Endothelial cell of umbilical vein (primary cell): ENCODE measurements around the gene RNGTT. TPM values are rescaled to one million over a fixed set of nuclear protein-coding genes. Genes with fewer than 3 reads are reported as not detected.
A peak's percentile ranks its signal among the peaks of the same experiment; 100 is the strongest.

Experiments used
- BruUV-seq: library from RNA; stranded (reverse); fragments of 400-500 nt; replicated peaks from 2 replicates; lab custom pipeline; 2021; lab: Mats Ljungman, UMichigan
- CTCF ChIA-PET: fragments of 300-600, 350-600 bp; sonication (Branson Sonifier 250); formaldehyde crosslinking; loops from one replicate; lab custom pipeline; 2021; ENCODE audit warnings: antibody characterized with exemption, inconsistent platforms; lab: Charles Lee
- POLR2A ChIA-PET: fragments of 300-600, 350-600 bp; sonication (Branson Sonifier 250); formaldehyde crosslinking; loops from one replicate; lab custom pipeline; 2021; ENCODE audit warnings: antibody characterized with exemption, inconsistent platforms; lab: Charles Lee
- DNase-seq: peaks from one replicate; pipeline ENCODE4 v3.0.0-alpha.2; 2011; ENCODE audit warnings: low read depth, low spot score
- FAIRE-seq: peaks from 2 replicates; lab custom pipeline; 2011; peaks lifted over from hg19 to GRCh38; lab: Jason Lieb, UNC
- H2AFZ ChIP-seq: 2 replicates; pipeline ENCODE4 v1.6.0; 2012; ENCODE audit warnings: low read depth, low read length, control low read depth, inconsistent platforms
- H3K27ac ChIP-seq: 2 replicates; pipeline ENCODE4 v1.5.1; 2011; ENCODE audit warnings: low read depth, mild to moderate bottlenecking, control low read depth, low read length, moderate library complexity; ENCODE audit not compliant: insufficient read depth
- H3K27me3 ChIP-seq, 2 experiments: 2 replicates each; pipeline versions ENCODE4 v1.6.0 to v1.6.1; 2011; ENCODE audit warnings: low read length in 2 of 2, mixed read lengths in 1 of 2; ENCODE audit not compliant: control insufficient read depth in 2 of 2, insufficient read depth in 2 of 2
- H3K36me3 ChIP-seq, 2 experiments: 2 replicates in 1 of 2; 3 replicates in 1 of 2; pipeline ENCODE4 v1.5.1; 2011; ENCODE audit warnings: low read length in 2 of 2, mild to moderate bottlenecking in 1 of 2, moderate library complexity in 1 of 2; ENCODE audit not compliant: control insufficient read depth in 2 of 2, insufficient read depth in 2 of 2; ENCODE audit errors: extremely low read depth in 1 of 2
- H3K4me1 ChIP-seq: 3 replicates; pipeline ENCODE4 v1.5.1; 2011; ENCODE audit warnings: mild to moderate bottlenecking, low read length; ENCODE audit not compliant: control insufficient read depth, insufficient read depth; ENCODE audit errors: extremely low read depth
- H3K4me2 ChIP-seq: 2 replicates; pipeline ENCODE4 v1.6.1; 2011; ENCODE audit warnings: low read length, control low read depth, mixed read lengths; ENCODE audit not compliant: insufficient read depth
- H3K4me3 ChIP-seq, 3 experiments: fragments of 200-600 bp in 1 of 3; sonication (generic), shearing (Covaris generic) in 1 of 3; replicated peaks in 1 of 3; 2 replicates each; pipeline ENCODE4 v1.5.1; 2011 to 2016; ENCODE audit warnings: control low read depth in 3 of 3, low read length in 3 of 3, mild to moderate bottlenecking in 2 of 3, inconsistent platforms in 1 of 3, low read depth in 1 of 3, moderate library complexity in 1 of 3; ENCODE audit not compliant: insufficient read depth in 1 of 3
- H3K79me2 ChIP-seq: 2 replicates; pipeline ENCODE4 v1.6.0; 2012; ENCODE audit warnings: low read length, inconsistent platforms; ENCODE audit not compliant: control insufficient read depth, insufficient read depth
- H3K9ac ChIP-seq: replicated peaks from 2 replicates; pipeline ENCODE3; 2011; ENCODE audit warnings: low read length, control low read depth; ENCODE audit not compliant: insufficient read depth; ENCODE audit errors: extremely low read depth
- H3K9me1 ChIP-seq: replicated peaks from 3 replicates; pipeline ENCODE4 v1.6.0; 2011; ENCODE audit warnings: mild to moderate bottlenecking, low read length; ENCODE audit not compliant: control insufficient read depth, insufficient read depth; ENCODE audit errors: extremely low read depth
- H3K9me3 ChIP-seq: replicated peaks from 2 replicates; pipeline ENCODE4 v1.5.1; 2012; ENCODE audit warnings: low read length, inconsistent platforms; ENCODE audit not compliant: control insufficient read depth, insufficient read depth
- H4K20me1 ChIP-seq: replicated peaks from 2 replicates; pipeline ENCODE3; 2011; ENCODE audit warnings: mild to moderate bottlenecking, low read length; ENCODE audit not compliant: control insufficient read depth, insufficient read depth; ENCODE audit errors: extremely low read depth
- FOS ChIP-seq: IDR thresholded peaks from 2 replicates; pipeline ENCODE4 v1.6.1; 2011; ENCODE audit warnings: mild to moderate bottlenecking, low read length, moderate library complexity, borderline replicate concordance; ENCODE audit not compliant: insufficient read depth
- GATA2 ChIP-seq: IDR thresholded peaks from 2 replicates; pipeline ENCODE4 v1.7.0; 2011; ENCODE audit warnings: low read depth, mild to moderate bottlenecking, moderate library complexity, mixed read lengths, low read length; ENCODE audit not compliant: insufficient read length, insufficient read depth
- JUN ChIP-seq: IDR thresholded peaks from 2 replicates; pipeline ENCODE4 v1.6.1; 2011; ENCODE audit warnings: borderline replicate concordance, low read depth; ENCODE audit not compliant: insufficient read length, insufficient read depth
- POLR2A ChIP-seq: IDR thresholded peaks from 2 replicates; pipeline ENCODE4 v1.6.1; 2012; ENCODE audit warnings: low read depth, mild to moderate bottlenecking, control low read depth, low read length
- dilution Hi-C: fragments of 300-500 bp; cut with MboI; formaldehyde crosslinking; loops from one replicate; pipeline ENCODE4 v1.15.0; 2019; ENCODE audit warnings: low sequenced_read_pairs; ENCODE audit not compliant: extremely low pct_ligation_motif_present
- intact Hi-C: fragments of 100-400 bp; cut with micrococcal nuclease; formaldehyde crosslinking; loops from one replicate; pipeline ENCODE4 v1.10.0; 2022
- polyA plus RNA-seq, 4 experiments: library from polyadenylated mRNA; depleted of rRNA in 3 of 4; stranded (reverse) in 3 of 4; unstranded in 1 of 4; fragments of >200 nt; gene quantifications; 2 replicates each; pipeline versions ENCODE4 v1.2.1 to v1.2.3, GENCODE V29; 2011 to 2012; ENCODE audit warnings: missing spikeins in 1 of 4
- total RNA-seq: library from RNA; stranded (reverse); gene quantifications from 2 replicates; pipeline ENCODE4 v1.2.3, GENCODE V29; 2021

Gene RNGTT
- total and polyA plus RNA-seq, 2 donors (not counting 3 experiments of a cell fraction or from before 2014, with no cell fraction given) = 2.1 to 13.1 TPM

DNA sequence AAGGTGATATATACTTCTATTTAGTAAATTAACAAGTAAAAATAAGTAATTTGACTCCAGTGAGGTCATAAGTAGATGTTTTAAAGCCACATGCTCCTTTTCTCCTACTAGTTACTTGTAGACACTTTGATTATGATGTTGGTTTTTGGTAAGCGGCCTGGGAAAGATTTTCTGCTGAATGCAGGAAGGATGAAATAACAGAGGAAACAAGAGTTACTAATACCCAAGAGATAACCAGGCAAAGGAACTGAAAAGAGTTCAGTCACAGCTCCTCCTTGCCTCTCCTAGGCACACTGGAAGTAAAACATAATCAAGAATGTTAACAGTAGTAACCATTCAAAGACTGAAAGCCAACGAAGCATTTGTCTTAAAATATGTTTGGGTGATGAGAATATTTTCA is 203.3 kb downstream of the RNGTT start:
- Histone ChIP-seq H2AFZ (no peak overlapping the region), H3K9me3 (no peaks in the 10 kb centered on the region), H3K4me3 (no peak overlapping the region), H3K9ac (no peak overlapping the region), H3K27me3 (no peaks in the 10 kb centered on the region), H3K4me2 (peak overlapping the region; percentile 22), H4K20me1 (no peaks in the 10 kb centered on the region), H3K27ac (no peak overlapping the region), H3K36me3 (no peaks in the 10 kb centered on the region), H3K79me2 (no peaks in the 10 kb centered on the region), H3K4me1 (no peaks in the 10 kb centered on the region), H3K9me1 (no peaks in the 10 kb centered on the region)
- POLR2A ChIA-PET = no interaction called here
- CTCF ChIA-PET = interaction anchor here (0.9 to 1.2 kb wide), 4 partner anchors 17 to 111 kb away, joined by 3 to 4 read pairs (median 3); no protein-coding TSS in a partner anchor
- no TSS peak for BruUV-seq
- DNase-seq (peak; percentile 9), FAIRE-seq (no peak)
- TF ChIP-seq GATA2 (peak; percentile 10), POLR2A (no peak)
- dilution Hi-C loops = no loop called here
- intact Hi-C loops = no loop called here

DNA sequence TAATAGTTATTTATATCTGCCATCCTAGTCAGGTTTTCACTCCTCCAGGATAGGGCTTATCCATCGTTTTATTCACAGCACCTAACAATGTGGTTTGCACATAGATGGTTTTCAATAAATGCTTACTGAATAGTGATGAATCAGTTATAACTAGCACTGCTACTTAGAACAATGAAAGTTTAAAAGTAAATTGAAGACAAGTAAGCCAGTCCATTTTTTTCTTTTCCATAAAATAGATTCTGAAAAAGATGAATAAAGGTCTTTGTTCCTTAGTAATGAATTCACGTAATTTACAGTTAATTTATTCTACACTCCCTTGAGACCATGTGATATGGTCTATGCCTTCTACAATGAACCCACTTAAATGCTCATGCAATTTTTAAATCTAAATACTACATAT is 212.5 kb downstream of the RNGTT start:
- H3K79me2 ChIP-seq = no peaks in the 10 kb centered on the region
- FAIRE-seq (no peak), DNase-seq (no peak)
- H3K36me3 ChIP-seq = no peaks in the 10 kb centered on the region
- H3K9me3 ChIP-seq = no peaks in the 10 kb centered on the region
- H2AFZ ChIP-seq = no peak overlapping the region
- no peak for TF ChIP-seq FOS
- TF ChIP-seq JUN = no peak
- no peak overlapping the region for H3K4me3 ChIP-seq
- CTCF ChIA-PET = interaction anchor here (1.4 kb wide), 1 partner anchor 15 kb away, joined by 4 read pairs; no protein-coding TSS in a partner anchor
- no peak overlapping the region for H3K4me2 ChIP-seq
- H3K4me1 ChIP-seq = no peaks in the 10 kb centered on the region
- intact Hi-C loops = no loop called here
- dilution Hi-C loops = no loop called here
- H3K9ac ChIP-seq = no peak overlapping the region
- no peaks in the 10 kb centered on the region for H3K27me3 ChIP-seq
- BruUV-seq = no TSS peak
- H3K9me1 ChIP-seq = no peaks in the 10 kb centered on the region
- POLR2A ChIA-PET = no interaction called here
- no peaks in the 10 kb centered on the region for H4K20me1 ChIP-seq
- H3K27ac ChIP-seq = no peak overlapping the region
